HG02759 (cell line): ENCODE results near the gene NUMB.

Experiments used
- ATAC-seq: cut with Tn5 transposase; IDR thresholded peaks from one replicate; pipeline ENCODE4 v1.9.1; 2021; ENCODE audit warnings: mild to moderate bottlenecking, moderate library complexity; ENCODE audit not compliant: unreplicated experiment

The NUMB gene

DNA sequence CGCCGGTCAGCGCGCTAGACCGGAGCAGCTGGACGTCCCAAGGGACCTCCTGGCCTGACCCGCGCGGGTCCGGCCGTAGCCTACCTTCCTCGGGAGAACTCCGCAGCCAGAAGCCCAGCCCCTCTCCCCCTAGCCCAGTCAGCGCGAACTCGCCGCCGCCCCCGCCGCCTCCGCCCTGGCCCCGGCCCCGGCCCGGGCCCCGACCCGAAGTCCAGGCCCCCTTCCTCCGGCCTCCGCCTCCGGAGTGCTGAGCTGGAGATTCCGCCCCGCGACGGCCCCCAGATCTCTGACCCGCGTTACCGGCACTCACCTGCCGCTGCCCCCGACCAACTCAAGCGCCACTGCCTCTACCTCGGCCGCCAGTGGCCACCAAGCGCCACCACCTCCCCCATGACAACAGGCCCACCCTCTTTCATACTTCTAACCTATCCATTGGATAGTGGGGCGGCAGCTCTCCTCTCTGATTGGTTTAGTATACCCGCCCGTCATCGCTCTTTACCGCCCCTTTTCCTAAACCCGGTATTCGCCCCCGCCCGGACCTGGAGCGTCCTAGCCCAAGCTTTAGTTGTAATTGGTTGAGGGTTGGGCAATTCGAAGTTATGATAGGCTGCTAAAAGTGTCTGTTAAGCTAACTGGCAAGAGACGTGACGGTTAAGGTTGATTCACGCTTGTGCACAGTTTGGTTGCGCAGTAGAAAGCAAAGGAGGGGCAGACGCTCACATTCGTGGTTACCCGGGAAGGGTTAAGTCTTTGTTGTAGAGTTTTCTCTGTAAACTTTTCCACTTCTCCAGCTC lies at the start of gene NUMB:
NUMB (minus strand) TSS at position 364 of the 794 bp plus-strand sequence. CDS start 102,795 bp downstream, outside the sequence.
- ATAC-seq = peak; percentile 96

DNA sequence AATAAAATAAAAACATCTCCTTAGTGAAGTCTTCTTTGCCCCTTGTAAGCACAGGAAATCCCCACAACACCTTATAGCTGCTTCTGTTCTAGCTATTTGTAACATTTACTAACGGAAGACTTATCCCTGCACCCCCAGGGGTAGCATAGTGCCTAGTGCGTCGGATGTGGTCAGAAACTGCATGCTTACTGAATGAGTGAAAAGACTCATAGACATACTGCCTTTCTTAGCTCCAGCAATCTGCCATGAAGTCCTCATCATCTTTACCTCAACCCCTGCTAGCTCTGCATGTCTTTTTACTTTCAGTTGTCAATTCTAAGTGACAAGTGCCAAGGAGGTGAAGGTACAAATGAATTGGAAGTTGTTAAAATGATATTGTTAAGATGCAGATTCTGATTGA lies 45.3 kb upstream of the NUMB start:
- no peak for ATAC-seq

DNA sequence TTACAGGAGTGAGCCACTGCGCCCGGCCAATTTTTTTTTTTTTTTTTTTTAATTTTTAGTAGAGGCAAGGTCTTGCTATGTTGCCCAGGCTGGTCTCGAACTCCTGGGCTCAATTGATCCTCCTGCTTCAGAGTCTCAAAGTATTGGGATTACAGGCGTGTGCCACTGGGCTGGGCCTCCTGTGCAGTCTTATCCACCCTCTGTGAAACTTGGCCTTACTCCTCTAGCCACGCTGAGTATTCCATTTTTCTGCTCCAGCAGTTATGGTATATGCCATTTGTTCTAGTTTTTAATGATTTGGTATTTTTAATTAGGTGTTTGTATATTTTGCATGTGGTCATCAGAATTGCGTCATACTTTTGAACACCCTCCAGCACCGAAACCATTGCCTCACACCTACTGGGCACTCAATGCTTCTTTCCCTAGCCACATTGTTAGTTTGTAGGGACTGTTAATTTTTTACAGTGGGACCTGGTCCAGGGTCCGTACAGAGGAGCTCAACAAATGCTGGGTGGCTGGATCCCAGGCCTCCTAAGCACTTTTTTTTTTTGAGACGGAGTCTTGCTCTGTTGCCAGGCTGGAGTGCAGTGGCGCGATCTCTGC lies 43.8 kb upstream of the NUMB start:
- no peak for ATAC-seq

DNA sequence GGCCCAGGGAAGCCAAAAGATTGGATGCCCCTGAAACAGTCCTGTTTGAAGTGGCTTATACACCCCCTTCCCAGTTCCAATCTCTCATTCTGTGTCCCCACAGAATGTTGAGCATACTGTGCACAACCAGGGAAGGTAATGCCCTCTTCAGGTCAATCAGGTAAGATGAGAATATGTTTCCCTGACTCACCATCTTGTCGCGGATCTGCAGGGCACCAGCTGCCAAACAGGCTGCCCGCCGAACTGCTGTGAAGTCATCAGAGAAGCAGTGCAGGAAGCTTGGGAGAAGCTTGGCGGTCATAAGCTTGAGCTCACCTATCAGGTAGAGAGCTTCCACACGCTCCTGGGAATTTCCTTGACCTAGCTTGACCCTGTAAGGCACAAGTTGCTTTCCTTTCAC lies 42.0 kb upstream of the NUMB start:
- no peak for ATAC-seq

DNA sequence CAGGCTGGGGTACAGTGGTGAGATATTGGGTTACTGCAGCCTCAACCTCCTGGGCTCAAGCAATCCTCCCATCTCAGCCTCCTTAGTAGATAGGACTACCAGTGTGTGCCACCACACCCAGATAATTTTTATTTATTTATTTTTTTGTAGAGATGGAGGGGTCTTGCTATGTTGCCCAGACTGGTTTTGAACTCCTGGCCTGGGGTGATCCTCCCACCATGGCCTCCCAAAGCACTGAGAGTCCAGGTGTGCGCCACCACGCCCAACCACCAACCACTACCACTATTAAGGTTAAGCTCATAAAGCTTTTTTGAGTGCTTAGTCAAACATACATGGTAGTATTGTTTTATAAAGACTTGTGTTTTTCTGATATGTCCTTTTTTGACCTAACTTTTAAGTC lies 36.2 kb upstream of the NUMB start:
- no peak for ATAC-seq

DNA sequence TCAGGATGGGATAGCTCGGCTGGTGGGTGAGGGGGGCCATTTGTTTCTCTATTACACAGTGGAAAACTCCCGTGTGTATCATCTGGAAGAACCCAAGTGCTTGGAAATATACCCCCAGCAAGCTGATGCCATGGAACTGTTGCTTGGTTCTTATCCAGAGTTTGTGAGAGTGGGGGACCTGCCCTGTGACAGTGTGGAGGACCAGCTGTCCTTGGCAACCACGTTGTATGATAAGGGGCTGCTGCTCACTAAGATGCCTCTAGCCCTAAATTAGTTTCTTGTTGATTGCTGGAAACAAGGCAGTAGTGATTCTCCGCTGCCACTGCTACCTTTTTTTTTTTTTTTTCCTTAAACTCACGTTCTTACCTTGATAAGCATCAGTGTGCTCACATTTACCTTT lies 34.3 kb upstream of the NUMB start:
- ATAC-seq = no peak

DNA sequence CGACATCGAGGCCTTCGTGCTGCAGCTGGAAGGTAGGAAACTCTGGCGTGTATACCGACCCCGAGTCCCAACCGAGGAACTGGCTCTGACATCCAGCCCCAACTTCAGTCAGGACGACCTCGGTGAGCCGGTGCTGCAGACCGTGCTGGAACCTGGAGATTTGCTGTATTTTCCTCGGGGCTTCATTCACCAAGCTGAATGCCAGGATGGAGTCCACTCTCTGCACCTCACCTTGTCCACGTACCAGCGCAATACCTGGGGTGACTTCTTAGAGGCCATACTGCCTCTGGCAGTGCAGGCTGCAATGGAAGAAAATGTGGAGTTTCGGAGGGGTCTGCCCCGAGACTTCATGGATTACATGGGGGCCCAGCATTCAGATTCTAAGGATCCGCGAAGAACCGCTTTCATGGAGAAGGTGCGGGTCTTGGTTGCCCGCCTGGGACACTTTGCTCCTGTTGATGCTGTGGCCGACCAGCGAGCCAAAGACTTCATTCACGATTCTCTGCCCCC lies 33.8 kb upstream of the NUMB start:
- ATAC-seq = no peak

DNA sequence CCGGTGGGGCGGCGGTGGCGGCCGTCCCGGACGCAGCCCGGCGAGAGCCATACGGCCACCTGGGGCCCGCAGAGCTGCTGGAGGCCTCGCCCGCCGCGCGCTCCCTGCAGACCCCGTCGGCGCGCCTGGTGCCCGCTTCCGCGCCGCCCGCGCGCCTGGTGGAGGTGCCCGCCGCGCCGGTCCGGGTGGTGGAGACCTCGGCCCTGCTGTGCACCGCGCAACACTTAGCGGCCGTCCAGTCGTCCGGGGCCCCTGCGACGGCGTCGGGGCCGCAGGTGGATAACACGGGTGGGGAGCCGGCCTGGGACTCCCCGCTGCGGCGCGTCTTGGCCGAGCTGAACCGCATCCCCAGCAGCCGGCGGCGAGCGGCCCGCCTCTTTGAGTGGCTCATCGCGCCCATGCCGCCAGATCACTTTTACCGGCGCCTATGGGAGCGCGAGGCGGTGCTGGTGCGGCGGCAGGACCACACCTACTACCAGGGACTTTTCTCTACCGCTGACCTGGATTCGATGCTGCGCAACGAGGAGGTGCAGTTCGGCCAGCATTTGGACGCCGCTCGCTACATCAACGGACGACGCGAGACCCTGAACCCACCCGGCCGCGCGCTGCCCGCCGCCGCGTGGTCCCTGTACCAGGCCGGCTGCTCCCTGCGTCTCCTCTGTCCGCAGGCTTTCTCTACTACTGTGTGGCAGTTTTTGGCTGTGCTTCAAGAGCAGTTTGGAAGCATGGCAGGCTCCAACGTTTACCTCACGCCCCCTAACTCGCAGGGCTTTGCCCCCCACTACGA lies 33.1 kb upstream of the NUMB start:
- peak; percentile 63 for ATAC-seq

DNA sequence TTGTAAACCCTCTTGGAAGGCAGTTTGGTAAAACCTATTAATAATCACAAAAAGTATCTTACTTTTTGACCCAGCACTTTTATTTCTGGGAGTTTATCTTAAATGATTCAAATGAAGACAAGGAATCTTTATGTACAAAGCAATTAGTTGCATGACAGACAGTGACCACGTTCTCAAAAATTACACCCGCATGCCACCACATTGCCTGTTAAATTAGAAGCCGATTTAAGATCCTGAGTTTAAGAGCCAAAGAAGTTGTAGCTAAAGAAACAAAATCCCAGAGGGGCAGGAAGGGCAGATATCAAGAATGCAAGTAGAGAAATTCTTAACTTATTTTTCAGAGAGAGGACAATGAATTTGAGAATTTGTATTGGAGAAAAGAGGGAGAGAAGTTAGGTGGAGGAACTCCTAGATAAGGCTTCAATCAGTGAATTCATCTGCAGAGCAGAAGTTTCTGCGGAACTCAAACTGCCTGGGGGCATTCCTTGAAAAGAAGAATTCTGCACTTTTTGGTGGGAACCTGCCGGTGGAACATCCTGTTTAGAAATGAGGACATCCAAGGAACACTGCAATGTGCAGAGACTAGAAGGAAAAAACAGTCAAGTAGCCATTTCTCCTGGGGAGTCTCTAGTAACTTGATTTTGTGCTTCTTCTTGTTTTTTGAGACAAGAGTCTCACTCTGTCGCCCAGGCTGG lies 31.3 kb upstream of the NUMB start:
- ATAC-seq = no peak

DNA sequence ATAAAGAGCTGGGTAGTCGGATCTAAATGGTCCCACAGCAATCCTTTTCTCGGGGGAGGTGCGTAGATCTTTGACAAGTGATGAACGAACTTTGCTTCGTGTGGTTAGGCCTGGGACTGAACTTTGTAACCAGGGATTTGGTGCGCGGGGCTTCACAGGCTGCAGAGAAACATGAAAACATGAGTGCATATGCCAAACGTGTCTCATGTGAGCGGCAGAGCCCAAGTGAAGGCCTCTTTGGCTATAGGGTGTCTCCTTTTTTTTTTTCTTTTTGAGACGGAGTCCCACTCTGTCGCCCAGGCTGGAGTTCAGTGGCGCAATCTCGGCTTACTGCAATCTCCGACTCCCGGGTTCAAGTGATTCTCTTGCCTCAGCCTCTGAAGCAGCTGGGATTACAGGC lies 20.3 kb upstream of the NUMB start:
- ATAC-seq = no peak

DNA sequence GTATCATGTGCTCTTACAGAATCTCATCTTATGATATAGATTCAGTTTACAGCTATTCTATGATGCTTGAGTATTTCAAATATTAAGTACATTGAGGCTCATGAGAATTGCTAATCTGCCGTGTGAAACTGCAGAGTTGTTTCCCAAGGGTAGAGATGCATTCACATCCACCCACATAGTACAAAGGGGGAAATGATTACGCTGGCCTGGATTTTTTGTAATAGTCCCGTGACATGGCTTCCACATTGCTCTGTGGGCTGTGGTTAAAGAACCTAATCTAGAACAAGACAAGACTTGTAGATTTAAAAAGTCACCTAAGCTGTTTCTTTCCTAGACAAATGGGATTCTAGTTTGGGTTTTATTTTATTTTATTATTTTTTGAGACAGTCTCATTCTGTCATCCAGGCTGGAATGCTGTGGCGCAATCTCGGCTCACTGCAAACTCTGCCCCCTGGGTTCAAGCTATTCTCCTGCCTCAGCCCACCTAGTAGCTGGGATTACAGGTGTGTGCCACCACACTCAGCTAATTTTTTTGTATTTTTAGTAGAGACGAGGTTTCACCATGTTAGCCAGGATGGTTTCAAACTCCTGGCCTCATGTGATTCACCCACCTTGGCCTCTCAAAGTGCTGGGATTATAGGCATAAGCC lies 19.4 kb upstream of the NUMB start:
- peak; percentile 70 for ATAC-seq

DNA sequence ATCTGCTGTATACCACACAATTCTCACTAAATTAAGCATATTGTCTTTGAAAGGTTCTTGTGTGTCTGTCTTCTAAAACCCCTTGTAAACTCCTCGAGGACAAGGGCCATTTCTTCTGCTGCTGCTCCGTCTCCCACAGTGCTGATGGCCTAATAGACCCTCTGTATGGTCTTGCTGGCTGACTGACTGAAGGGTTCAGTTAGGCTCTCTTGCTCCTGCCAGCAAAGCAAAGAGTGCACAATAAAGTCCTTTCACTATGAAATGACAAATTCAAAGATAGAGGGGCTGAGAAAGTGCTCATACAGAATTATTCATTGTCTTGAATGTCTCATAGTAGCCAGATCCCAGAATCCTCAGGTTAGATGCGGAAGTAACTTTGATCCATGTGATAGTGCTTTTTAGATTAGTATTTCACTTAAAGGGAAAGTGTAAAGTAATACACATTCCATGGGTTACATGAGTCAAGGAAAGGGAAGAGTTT lies 18.1 kb upstream of the NUMB start:
- no peak for ATAC-seq

DNA sequence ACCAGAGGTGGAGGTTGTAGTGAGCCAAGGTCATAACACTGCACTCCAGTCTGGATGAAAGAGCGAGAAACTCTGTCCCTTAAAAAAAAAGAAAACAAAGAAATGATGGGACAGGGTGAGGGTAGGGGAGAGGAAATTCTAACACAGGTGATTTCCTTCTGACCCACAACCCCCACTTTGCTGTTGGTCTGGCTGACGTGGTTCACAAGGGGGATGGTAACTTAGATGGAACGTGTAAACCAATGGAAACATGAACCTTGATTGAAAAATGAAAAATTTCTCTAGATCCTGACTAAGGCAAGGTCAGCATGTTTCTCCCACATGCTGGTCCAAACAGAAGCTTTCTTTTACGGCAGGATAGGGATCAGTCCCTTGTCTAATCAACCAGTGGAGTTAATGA lies 16.6 kb upstream of the NUMB start:
- no peak for ATAC-seq

DNA sequence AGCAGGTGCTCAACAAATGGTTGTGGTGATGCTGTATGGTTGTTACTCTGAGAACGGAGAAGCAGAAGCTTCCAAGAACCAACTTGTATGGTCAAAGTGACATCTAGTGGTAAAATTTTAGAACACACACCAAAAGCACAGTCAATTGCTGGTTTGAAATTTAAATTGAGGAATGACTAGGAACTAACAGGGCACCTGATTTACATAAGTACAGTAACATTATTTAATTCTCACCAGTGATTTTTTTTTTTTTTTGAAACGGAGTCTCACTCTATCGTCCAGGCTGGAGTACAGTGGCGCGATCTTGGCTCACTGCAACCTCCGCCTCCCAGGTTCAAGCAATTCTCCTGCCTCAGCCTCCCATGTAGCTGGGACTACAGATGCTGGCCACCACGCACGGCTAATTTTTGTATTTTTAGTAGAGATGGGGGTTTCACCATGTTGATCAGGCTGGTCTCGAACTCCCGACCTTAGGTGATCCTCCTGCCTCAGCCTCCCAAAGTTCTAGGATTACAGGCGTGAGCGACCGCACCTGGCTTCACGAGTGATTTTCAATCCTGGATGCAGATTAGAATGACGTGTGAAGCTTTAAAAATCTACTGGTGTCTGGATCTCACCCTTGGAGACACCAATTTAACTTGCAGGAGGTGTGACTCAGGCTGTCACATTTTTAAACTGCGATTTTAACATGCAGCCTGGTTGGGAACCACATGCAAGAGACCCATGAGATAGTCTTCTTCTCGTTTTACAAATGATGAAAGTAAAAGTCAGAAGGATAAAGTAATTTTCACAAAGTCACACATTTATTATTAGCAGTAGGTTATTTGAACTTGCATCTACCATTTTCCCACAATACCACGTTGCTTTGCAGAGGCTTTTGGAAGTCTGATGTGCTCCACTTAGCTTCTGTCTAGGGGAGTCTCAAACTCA lies 14.1 kb upstream of the NUMB start:
- ATAC-seq = no peak

DNA sequence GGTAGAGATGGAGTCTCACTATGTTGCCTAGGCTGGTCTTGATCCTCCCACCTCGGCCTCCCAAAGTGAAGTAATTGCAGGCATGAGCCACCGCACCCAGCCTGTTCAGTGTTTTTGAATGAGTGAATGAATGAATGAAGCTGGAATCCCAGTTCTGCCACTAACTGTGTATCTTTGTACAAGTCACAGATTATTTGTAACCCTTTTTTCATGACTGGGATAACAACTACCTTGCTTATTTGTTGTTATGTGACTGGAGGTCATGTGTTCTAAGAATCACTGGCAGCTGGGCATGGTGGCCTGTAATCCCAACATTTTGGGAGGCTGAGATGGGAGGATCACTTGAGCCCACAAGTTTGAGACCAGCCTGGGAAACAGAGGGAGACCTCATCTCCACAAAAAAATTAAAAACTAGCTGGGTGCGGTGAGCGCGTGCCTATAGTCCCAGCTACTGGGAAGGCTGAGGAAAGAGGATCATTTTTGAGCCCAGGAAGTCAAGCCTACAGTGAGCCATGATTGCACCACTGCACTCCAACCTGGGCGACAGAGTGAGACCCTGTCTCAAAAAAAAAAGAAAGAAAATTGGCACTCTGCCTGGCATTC lies 13.3 kb upstream of the NUMB start:
- ATAC-seq = no peak

DNA sequence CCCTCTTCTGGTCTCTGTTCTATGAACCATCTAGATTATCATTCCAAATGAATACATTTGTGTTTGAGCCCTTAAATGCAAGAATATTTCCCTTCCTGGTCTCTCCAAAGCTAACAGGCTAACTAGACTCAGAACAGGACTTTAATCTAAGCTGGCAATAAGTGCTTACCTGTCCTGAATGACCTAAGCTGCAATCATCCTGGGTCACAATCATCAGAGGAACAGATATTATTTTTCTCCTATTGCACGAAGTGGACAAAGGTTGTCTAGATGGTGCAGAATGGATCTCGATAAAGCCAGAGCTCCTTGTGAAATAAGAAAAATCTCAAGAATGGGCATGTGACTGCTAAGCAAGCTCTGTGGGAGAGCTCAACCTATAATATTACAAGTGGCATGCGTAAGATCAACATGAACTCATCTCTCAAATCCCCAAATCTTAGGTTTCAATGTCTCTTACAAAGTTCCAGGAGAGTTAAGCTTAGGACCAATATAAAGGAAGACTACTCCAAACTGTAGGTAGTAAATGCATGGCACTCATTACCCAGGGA lies 10.6 kb upstream of the NUMB start:
- no peak for ATAC-seq

DNA sequence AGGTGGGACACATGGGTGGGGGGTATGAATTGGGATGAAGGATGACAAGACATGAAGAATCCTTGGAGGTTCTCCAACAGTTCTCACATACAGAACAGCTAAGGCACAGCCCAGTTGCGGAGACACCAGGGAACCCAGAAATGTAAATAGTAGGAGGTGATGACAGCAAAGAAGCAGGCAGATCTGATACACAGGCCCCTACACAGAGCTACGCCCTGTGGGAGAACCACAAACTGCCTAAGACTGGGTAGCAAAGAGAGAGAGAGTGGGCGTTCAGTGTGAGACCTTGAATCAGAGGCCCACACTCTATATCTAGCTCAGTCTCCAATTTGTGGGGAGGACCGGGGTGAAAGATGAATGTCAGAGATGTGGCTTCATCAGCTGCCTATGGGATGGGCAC lies 9.5 kb upstream of the NUMB start:
- ATAC-seq = no peak

DNA sequence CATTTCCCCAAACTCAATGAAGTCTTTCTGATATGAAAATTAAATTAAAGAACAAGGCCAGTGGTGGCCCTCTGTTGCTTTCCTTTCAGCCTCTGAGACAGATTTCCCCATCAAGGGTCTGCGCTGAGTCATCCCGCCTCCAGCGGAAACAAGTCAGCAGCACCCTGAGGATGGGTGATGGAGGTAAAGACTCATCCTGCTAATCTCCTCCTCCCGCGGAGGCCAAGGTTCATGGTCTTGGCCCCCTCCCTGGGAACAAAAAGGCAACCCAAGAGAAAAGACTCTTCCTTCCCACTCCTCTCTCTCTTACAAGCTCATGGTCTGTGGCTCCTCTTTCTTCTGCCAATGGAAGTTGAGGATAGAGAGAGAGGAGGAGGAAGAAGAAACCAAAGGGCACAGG lies 9.0 kb upstream of the NUMB start:
- ATAC-seq = no peak

DNA sequence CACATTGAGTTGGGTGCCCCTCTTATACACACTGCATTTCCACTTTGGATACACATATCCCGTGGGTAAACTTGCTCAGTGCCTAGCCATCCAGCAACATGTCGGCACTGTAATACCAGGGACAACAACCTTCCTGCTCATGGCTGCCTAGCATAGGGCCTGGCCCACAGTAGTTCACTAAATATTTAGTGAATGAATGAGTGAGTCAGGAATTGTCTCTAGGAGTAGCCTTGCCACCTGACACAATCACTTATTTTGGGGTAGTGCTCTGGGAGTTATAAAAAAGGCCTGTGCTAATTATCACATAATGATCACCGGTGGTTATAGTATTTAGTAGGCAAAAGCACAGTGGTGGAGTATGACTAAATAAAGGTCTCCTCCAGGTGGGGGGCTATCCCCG lies 8.5 kb upstream of the NUMB start:
- ATAC-seq = no peak
